GM21390 (cell line): ENCODE results near the gene CEP97.

Source experiments
- ATAC-seq: cut with Tn5 transposase; IDR thresholded peaks from one replicate; pipeline ENCODE4 v1.9.1; 2021; ENCODE audit not compliant: unreplicated experiment

The CEP97 gene

DNA sequence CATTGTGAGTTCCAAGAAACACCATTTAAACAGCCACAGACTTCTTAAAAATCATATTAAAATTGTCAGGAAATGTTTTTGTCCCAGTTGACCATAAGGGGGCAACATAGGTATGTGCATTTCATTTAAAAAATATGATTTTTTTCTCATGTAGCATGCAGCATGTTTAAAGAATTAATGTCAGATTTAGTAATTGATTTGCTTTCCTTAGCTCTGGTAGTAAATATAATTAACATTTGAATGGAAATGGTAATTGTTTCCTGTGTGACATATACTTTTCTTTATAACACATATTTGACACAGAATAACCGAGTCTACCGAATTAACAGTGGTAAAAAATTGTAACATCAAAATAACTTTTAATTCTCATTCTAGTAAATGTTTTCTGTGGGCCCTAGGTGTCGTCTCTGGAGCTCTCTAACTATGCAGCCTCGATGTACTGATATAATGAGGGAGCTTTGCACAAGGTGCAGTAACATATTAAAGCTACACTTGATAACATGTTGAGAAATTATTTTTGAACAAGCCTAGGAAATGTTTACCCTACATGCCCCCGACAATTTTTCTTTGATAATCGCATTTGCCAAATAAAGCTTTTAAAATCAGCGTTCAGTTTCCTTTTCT lies 89.5 kb downstream of the CEP97 start:
- no peak for ATAC-seq

DNA sequence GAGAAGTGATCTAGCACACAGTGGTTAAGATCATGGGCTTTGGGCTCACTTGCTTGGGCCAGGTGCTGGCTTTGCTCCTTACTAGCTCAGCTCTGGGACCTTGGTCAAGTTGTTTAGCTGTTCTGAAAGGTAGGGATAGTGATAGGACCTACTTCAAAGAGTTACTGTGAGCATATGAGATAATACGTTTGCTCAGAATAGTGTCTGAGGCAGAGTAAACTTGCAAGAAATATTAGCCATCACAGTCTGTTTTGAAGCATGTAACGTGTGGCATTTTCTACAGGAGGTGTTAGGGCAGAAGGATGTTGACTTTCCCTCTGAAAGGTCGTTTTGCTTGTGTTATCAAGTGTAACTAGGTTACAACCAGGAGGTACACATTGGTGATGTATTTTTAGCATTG lies 90.4 kb downstream of the CEP97 start:
- no peak for ATAC-seq

DNA sequence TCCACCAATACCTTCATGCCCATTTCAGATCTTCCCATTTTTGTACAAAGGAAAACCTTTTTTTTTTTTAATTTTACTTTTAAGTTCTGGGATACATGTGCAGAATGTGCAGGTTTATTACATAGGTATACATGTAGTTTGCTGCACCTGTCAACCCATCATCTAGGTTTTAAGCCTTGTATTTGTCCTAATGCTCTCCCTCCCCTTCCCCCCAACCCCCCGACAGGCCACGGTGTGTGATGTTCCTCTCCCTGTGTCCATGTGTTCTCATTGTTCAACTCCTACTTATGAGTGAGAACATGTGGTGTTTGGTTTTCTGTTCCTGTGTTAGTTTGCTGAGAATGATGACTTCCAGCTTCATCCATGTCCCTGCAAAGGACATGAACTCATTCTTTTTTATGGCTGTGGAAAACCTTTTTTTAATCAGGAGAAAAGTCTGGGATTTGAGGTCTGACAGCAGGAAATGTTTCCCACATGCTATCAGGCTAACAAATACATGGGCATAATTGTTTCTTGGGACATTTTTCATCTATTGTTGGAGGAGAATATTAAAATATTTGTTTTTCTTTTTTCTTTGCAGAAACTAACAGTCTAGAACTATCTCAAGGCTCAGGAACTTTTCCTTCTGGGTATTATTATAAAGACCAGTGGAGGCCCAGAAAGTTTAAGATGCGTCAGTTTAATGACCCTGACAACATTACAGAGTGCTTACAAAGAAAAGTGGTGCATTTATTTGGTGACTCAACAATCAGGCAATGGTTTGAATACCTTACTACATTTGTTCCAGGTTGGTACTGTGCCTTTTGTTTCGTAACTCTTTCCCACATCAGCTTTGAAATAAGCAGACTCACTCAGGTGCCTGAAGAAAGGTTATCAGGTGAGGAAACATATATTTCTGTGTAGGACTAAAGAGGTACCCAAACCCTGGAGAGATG lies 92.1 kb downstream of the CEP97 start:
- no peak for ATAC-seq

DNA sequence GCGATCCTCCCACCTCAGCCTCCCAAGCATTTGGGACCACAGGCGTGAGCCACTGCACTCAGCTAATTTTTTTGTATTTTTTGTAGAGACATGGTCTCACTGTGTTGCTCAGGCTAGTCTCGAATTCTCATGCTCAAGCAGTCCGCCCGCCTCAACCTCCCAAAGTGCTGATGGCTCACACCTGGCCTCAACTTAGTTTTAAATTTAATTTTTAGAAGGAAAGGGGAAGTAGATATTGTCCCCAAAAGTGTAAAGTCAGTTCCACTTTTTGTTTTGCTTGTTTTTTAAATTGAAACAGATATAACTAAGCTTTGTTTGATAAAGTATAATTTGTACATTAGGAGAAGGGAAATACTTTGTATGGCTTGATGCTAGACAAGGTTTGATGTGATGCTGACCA lies 93.6 kb downstream of the CEP97 start:
- ATAC-seq, result no peak

DNA sequence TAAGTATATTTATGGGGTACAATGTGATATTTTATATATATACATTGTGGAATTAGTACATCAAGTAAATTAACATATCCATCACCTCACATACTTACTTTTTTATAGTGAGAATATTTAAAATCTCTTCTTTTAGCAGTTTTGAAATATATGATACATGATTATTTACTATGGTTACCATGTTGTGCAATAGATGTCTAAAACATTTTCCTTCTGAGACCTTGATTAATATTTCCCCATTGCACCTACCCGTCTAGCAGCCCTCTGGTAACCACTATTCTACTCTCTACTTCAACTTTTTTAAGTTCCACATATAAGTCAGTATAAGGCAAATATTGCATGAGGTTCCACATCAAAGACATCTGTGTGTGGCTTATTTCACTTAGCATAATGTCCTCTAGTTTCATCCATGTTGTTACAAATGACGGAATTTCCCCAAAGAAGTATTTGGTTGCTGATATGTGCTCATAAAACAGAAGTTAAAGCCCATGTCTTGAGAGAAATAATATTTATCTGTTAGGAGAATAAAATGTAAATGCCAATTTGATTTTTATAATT lies 95.3 kb downstream of the CEP97 start:
- ATAC-seq, result no peak
